Measurements from ENCODE around the gene ENTREP1.

GRCh38 chr9:69370430-69370829, 45.4 kb downstream of the ENTREP1 start:
- TF ChIP-seq POLR2A (IDR thresholded peaks at IDR 0.05) (no peak), CTCF (IDR thresholded peaks at IDR 0.05) (no peak)

Data from upper lobe of left lung (tissue), 4 donors.